HEK293T (cell line): ENCODE data around the gene CLASP1.
A peak's percentile ranks its signal among the peaks of the same experiment; 100 is the strongest.

Source experiments
- CTCF ChIA-PET: fragments of 350-600 bp; formaldehyde crosslinking; extraction: SDS; loops from one replicate; lab custom pipeline; 2021; ENCODE audit warnings: antibody characterized with exemption, inconsistent platforms; lab: Yijun Ruan, JAX
- POLR2A ChIA-PET: fragments of 350-600 bp; formaldehyde crosslinking; extraction: SDS; loops from one replicate; lab custom pipeline; 2020; ENCODE audit warnings: antibody characterized with exemption, inconsistent platforms; lab: Yijun Ruan, JAX
- DNase-seq: peaks from one replicate; pipeline ENCODE4 v3.0.0; 2012; ENCODE audit warnings: mixed read lengths; ENCODE audit errors: extremely low spot score
- ARNT ChIP-seq: fragments of 450-650 bp; IDR thresholded peaks from 2 replicates; pipeline ENCODE4 v1.6.1; 2017; ENCODE audit warnings: mild to moderate bottlenecking
- BHLHE40 ChIP-seq: fragments of 450-650 bp; IDR thresholded peaks from 2 replicates; pipeline ENCODE4 v1.6.1; 2016; ENCODE audit warnings: mild to moderate bottlenecking, moderate library complexity, borderline replicate concordance
- CTBP1 ChIP-seq: fragments of 450-650 bp; IDR thresholded peaks from 2 replicates; pipeline ENCODE4 v1.6.1; 2016; ENCODE audit warnings: borderline replicate concordance
- ELF4 ChIP-seq: fragments of 450-650 bp; IDR thresholded peaks from 2 replicates; pipeline ENCODE4 v1.6.1; 2017; ENCODE audit warnings: antibody characterized with exemption
- FOXA1 ChIP-seq: fragments of 450-650 bp; IDR thresholded peaks from 2 replicates; pipeline ENCODE4 v1.6.1; 2016; ENCODE audit warnings: mild to moderate bottlenecking
- FOXK2 ChIP-seq: fragments of 450-650 bp; IDR thresholded peaks from 2 replicates; pipeline ENCODE4 v1.6.1; 2016; ENCODE audit warnings: mild to moderate bottlenecking
- FOXM1 ChIP-seq: fragments of 450-650 bp; IDR thresholded peaks from 2 replicates; pipeline ENCODE4 v1.6.1; 2017; ENCODE audit warnings: mild to moderate bottlenecking, borderline replicate concordance
- HDGF ChIP-seq: fragments of 450-650 bp; IDR thresholded peaks from 2 replicates; pipeline ENCODE4 v1.6.1; 2017; ENCODE audit warnings: antibody characterized with exemption, borderline replicate concordance
- L3MBTL2 ChIP-seq: fragments of 450-650 bp; conservative IDR thresholded peaks from 2 replicates; pipeline ENCODE4 v1.6.1; 2016; ENCODE audit warnings: mild to moderate bottlenecking
- LEF1 ChIP-seq: fragments of 450-650 bp; IDR thresholded peaks from 2 replicates; pipeline ENCODE4 v1.6.1; 2017; ENCODE audit warnings: mild to moderate bottlenecking, borderline replicate concordance
- NFRKB ChIP-seq: fragments of 450-650 bp; IDR thresholded peaks from 2 replicates; pipeline ENCODE4 v1.6.1; 2016; ENCODE audit warnings: mild to moderate bottlenecking, moderate library complexity
- SP1 ChIP-seq: fragments of 450-650 bp; IDR thresholded peaks from 2 replicates; pipeline ENCODE4 v1.6.1; 2017
- SUZ12 ChIP-seq: fragments of 450-650 bp; IDR thresholded peaks from 2 replicates; pipeline ENCODE4 v1.6.1; 2016; ENCODE audit warnings: mild to moderate bottlenecking
- TARDBP ChIP-seq: fragments of 450-650 bp; IDR thresholded peaks from 2 replicates; pipeline ENCODE4 v1.6.1; 2016
- ZNF384 ChIP-seq: fragments of 450-650 bp; IDR thresholded peaks from 2 replicates; pipeline ENCODE4 v1.6.1; 2016
- TF ChIP-seq, protein P1 (sequence below): fragments of 450-650 bp; IDR thresholded peaks from 2 replicates; pipeline ENCODE4 v1.6.1; 2016

CLASP1 gene

DNA sequence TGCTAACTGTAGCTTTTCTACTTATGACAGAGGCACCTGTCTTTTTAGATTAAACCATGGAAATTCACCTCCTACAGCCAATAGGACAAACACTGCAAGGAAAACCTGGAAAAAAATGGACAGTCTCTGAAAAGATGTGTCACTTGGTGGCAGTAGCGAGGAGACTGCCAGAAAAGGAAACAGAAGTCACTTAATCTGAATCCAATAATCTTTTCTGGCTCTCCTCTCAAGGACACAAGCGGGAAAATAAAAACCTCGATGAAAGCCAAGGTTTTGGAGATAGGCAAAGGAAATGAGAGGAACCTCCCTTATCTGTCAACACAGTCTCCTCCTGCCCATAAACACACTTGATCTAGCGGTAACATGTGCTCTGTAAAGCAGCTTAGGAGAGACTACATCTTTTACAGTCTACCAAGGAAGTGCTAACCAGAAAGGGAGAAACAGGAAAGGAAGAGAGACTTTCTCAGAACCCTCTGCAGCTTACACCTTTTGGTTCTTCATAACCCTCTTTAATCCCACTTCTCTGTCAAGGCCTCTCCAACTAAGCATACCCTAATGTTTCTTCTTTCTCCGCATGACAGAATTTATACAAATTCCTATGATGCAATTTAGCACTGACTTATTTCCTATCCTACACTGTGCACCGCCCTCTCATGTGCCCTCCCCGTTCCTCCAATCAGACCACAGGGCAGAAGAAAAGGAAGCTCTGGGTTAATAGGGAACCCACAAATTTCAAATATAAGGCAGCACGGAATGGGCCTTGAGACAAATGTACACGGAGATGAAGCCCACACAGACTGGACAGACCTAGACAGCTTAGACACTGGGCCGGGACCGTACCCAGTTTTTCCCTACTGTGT is 52.8 kb downstream of the CLASP1 start:
- peak; percentile 45 for DNase-seq
- ChIA-PET POLR2A (interaction anchor here (0.9 to 1.6 kb wide), 4 partner anchors 21 to 140 kb away, joined by 4 to 11 read pairs (median 5); partner anchors contain the start of genes CLASP1, NIFK and RNU4ATAC), CTCF (interaction anchor here (0.5 to 1.6 kb wide), 5 partner anchors 11 to 122 kb away, joined by 3 read pairs; no protein-coding TSS in a partner anchor)
- no peak for TF ChIP-seq CTBP1
- TF ChIP-seq BHLHE40, result no peak
- TF ChIP-seq ZNF384, result peak; percentile 19; the same call in 1 of the 2 replicates
- TF ChIP-seq SP1, result no peak
- TF ChIP-seq L3MBTL2, result 0 out of 2 replicates have a peak, but pooled peaks have one; percentile 26

DNA sequence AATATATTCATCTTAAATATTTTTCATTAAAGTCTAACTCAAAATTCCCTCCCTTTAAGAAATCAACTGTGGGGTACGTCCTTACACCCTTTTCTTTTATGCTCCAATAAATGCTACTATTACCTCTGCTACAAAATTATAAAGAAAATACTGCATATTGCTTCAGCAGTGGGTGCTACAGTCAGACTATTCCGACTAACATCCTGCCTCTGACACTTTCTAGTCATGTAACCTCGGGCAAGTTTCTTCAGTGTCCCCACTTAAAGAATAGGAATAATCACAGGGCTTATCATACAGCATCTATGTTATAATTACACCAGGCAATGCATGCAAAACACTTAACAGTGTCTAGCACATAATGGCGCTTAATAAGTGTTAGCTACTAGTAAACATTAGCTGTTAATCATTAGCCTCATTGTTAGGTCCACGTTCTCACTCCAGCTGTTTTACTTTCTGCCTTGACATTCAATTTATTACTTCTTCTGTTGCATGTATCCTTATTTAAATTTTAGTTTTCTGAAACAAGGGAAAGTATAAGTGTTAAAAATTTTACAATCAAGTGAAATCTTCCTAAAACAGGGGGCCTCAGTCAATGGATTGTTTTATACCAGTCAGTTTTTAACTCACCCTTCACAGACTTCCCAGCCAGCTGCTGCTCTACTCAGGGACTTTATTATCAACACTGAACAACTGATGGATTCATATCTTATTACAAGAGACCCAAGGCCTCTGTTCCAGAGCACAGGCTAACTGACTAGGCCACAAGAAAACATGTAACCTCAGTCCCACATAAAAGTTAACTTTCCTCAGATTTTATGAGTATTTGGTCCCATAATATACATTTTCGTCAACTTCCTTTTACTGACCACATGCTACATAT is 54.0 kb downstream of the CLASP1 start:
- TF ChIP-seq LEF1 (no peak), FOXM1 (no peak), ARNT (no peak), SUZ12 (no peak), TARDBP (no peak), FOXA1 (no peak), CTBP1 (no peak), HDGF (no peak), NFRKB (no peak), ZNF384 (no peak), L3MBTL2 (no peak), SP1 (no peak), FOXK2 (no peak), ELF4 (no peak), BHLHE40 (no peak)
- TF ChIP-seq, protein P1, sequence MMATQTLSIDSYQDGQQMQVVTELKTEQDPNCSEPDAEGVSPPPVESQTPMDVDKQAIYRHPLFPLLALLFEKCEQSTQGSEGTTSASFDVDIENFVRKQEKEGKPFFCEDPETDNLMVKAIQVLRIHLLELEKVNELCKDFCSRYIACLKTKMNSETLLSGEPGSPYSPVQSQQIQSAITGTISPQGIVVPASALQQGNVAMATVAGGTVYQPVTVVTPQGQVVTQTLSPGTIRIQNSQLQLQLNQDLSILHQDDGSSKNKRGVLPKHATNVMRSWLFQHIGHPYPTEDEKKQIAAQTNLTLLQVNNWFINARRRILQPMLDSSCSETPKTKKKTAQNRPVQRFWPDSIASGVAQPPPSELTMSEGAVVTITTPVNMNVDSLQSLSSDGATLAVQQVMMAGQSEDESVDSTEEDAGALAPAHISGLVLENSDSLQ, result no peak
- POLR2A ChIA-PET, result interaction anchor here (0.6 kb wide), 1 partner anchor 20 kb away, joined by 3 read pairs; no protein-coding TSS in a partner anchor
- CTCF ChIA-PET, result interaction anchor here (0.5 to 1.6 kb wide), 2 partner anchors 18 to 20 kb away, joined by 3 read pairs; no protein-coding TSS in a partner anchor
- DNase-seq, result no peak

DNA sequence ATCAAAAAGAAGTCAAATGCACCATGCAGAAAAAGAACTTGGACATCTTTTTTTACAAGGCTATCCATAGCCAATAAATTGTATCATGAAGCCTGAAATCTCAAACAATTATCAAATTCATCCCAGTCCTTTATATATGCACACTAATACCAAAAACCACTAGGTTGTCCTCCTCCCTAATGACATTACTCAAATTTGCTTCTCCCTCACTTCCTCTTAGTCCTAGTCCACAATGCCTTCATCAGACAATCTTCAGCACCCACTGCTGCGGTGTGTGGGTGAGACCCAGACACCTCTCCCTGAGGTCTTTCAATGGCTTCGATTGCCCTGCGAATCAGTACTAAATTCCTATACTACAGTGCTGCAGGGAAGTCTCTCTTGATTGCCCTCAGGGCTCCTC is 58.1 kb downstream of the CLASP1 start:
- CTCF ChIA-PET, result no interaction called here
- no peak for TF ChIP-seq HDGF
- TF ChIP-seq LEF1, result no peak
- no peak for TF ChIP-seq BHLHE40
- TF ChIP-seq FOXA1, result no peak
- POLR2A ChIA-PET, result interaction anchor here (1.3 kb wide), 1 partner anchor 60 kb away, joined by 5 read pairs; the partner anchor contains the start of gene RNU4ATAC
- DNase-seq, result no peak

DNA sequence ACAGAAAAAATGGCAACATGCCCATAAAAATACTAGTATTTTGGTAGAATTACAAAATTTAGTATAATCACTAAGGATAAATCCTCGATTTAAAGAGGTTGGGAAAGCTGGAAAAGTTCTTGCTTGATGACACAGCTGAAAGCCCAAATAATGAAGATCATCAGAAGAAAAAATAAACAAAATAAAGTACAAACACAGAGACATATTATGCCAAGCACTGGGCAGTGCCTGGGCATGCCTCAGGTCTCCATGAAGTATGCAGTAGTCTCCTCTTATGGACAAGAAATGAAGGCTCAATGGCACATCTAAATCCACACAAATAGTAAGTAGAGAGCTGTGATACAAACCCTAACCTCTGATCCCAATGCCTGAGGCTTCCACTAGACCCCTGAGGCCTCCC is 60.9 kb downstream of the CLASP1 start:
- CTCF ChIA-PET, result no interaction called here
- POLR2A ChIA-PET, result no interaction called here
- no peak for DNase-seq
- TF ChIP-seq L3MBTL2, result no peak
- no peak for TF ChIP-seq BHLHE40
- TF ChIP-seq TARDBP, result no peak
- TF ChIP-seq ARNT, result no peak
- TF ChIP-seq, protein P1, result no peak
- no peak for TF ChIP-seq FOXA1
- TF ChIP-seq FOXM1, result no peak
- TF ChIP-seq ELF4, result no peak
- TF ChIP-seq CTBP1, result no peak
- no peak for TF ChIP-seq FOXK2
- TF ChIP-seq NFRKB, result no peak
- TF ChIP-seq HDGF, result no peak
- no peak for TF ChIP-seq SP1
- TF ChIP-seq ZNF384, result no peak
- TF ChIP-seq LEF1, result no peak

DNA sequence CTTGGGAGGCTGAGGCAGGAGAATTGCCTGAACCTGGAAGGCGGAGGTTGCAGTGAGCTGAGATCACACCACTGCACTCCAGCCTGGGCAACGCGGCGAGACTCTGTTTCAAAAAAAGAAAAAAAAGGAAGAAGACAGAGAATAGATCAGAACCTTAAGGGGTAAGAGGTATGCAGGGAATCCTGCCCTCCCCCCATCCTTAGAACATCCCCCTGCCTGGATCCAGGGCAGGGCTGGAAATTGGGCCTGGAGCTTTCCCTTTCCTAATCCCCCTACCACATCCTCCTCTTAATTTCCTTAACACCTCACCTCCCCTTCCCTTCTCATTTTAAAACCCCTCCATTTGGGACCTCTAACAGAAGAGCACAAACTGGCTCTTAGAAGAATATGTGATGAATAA is 62.1 kb downstream of the CLASP1 start:
- ChIA-PET POLR2A (no interaction called here), CTCF (interaction anchor here (0.6 kb wide), 1 partner anchor 436 kb away, joined by 3 read pairs; no protein-coding TSS in a partner anchor)
- TF ChIP-seq, protein P1, result no peak
- TF ChIP-seq CTBP1, result no peak
- no peak for TF ChIP-seq SP1
- TF ChIP-seq FOXK2, result no peak
- no peak for TF ChIP-seq NFRKB
- DNase-seq, result no peak
